PFSK-1 (cell line): ENCODE measurements around the gene KCNQ1.

Experiments used
- FOXP2 ChIP-seq: optimal IDR thresholded peaks from 2 replicates; pipeline ENCODE3; 2011; ENCODE audit warnings: borderline replicate concordance, control low read depth, inconsistent platforms; ENCODE audit not compliant: insufficient read depth; ENCODE audit errors: extremely low read length, extremely low read depth
- POLR2AphosphoS5 ChIP-seq: IDR thresholded peaks from 2 replicates; pipeline ENCODE4 v1.6.1; 2012; ENCODE audit warnings: low read depth, mild to moderate bottlenecking, control low read depth, low read length, moderate library complexity
- TAF1 ChIP-seq: IDR thresholded peaks from 2 replicates; pipeline ENCODE4 v1.6.1; 2012; ENCODE audit warnings: low read length, control low read depth, borderline replicate concordance; ENCODE audit not compliant: insufficient read depth
- TF ChIP-seq, protein P1 (sequence below), 2 experiments: IDR thresholded peaks; 2 replicates each; pipeline versions ENCODE4 v1.6.1 to v1.8.0; 2011 to 2012; ENCODE audit warnings: low read depth in 2 of 2, low read length in 2 of 2, control low read depth in 1 of 2, inconsistent platforms in 1 of 2, mild to moderate bottlenecking in 1 of 2, moderate library complexity in 1 of 2; ENCODE audit not compliant: insufficient read depth in 1 of 2

DNA sequence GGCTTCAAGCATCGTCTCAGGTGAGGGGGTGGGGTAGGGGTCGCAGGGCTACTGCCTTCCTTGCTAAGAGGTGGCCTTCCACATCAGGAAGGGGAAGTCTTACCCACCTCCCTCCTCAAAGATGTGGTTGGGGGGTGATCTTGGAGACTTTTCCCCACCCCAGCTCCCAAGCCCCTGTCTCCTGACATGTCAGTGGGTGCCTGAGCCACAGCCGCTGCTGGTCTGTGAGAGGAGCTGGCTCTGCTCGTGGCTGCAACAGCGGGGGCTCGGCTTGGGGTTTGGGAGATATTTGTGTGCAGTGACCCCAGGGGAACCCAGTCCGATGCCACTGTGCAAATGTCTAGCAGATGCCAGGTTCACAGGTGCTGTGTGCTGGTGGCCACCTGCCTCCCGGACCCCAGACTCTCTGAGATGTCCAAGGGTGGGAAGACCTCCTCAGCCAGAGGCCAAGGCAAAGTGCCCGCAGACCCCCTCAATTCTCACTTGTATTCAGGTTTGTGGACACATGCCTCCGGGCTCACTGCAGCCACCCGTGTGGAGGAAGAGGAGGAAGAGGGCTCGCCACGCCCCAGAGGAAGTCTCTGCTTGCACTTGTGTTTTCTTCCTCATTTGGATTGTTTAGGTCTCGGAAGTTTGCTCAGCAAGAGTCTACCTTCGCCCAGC is 1.9 kb downstream of the KCNQ1 start:
- TF ChIP-seq POLR2AphosphoS5 (no peak), FOXP2 (no peak), TAF1 (no peak)
- TF ChIP-seq, protein P1, sequence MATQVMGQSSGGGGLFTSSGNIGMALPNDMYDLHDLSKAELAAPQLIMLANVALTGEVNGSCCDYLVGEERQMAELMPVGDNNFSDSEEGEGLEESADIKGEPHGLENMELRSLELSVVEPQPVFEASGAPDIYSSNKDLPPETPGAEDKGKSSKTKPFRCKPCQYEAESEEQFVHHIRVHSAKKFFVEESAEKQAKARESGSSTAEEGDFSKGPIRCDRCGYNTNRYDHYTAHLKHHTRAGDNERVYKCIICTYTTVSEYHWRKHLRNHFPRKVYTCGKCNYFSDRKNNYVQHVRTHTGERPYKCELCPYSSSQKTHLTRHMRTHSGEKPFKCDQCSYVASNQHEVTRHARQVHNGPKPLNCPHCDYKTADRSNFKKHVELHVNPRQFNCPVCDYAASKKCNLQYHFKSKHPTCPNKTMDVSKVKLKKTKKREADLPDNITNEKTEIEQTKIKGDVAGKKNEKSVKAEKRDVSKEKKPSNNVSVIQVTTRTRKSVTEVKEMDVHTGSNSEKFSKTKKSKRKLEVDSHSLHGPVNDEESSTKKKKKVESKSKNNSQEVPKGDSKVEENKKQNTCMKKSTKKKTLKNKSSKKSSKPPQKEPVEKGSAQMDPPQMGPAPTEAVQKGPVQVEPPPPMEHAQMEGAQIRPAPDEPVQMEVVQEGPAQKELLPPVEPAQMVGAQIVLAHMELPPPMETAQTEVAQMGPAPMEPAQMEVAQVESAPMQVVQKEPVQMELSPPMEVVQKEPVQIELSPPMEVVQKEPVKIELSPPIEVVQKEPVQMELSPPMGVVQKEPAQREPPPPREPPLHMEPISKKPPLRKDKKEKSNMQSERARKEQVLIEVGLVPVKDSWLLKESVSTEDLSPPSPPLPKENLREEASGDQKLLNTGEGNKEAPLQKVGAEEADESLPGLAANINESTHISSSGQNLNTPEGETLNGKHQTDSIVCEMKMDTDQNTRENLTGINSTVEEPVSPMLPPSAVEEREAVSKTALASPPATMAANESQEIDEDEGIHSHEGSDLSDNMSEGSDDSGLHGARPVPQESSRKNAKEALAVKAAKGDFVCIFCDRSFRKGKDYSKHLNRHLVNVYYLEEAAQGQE (IDR thresholded peaks at IDR 0.05; ENCODE audit: insufficient read depth in 1 of 2, low read depth in 2 of 2, low read length in 2 of 2): no peak
